Stimulated activated effector memory CD8-positive, alpha-beta T cell treated with anti-CD3 and anti-CD28 coated beads, Interleukin-12 subunit alpha, Interleukin-12 subunit beta, amount 100 ng/mL, for 72 hours (primary cell): ENCODE data around the gene CAMK2A.

Source experiments
- ATAC-seq: fragments of 150-1000 bp; cut with Tn5 transposase; 2 replicates; pipeline ENCODE4 v1.10.0; 2021
- DNase-seq, 2 donors: peaks; one replicate each; pipeline ENCODE4 v3.0.0; 2021 to 2022; ENCODE audit warnings: low spot score in 2 of 2
- H3K27ac Mint-ChIP-seq: one replicate; pipeline ENCODE4 v1.8.0; 2022; ENCODE audit warnings: mild to moderate bottlenecking, mixed read lengths
- H3K36me3 Mint-ChIP-seq: one replicate; pipeline ENCODE4 v1.8.0; 2022; ENCODE audit warnings: mild to moderate bottlenecking, mixed read lengths
- H3K4me1 Mint-ChIP-seq: one replicate; pipeline ENCODE4 v1.8.0; 2022; ENCODE audit warnings: mixed read lengths
- H3K4me3 Mint-ChIP-seq: one replicate; pipeline ENCODE4 v1.8.0; 2022; ENCODE audit warnings: mild to moderate bottlenecking, mixed read lengths
- H3K9me3 Mint-ChIP-seq: one replicate; pipeline ENCODE4 v1.8.0; 2022; ENCODE audit warnings: mixed read lengths

CAMK2A gene

DNA sequence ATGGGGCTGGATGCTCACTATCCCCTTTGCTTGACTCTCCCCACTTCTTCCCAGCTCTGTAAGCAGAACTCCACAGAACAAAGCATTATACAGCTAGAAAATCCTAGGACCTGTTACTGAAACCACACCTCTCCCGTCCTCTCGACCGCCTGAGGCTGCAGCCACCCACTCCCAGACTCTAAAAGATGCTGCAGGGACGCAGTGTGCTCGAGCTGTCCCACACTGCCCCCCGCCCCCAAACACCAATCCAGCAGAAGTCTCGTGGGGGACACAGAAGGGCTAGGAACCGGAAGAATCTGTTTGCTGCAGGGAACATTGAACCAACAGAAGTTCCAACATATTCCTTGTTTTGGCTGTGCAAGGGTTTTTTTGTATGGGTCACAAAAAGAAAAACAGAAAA, 7.6 kb downstream of the CAMK2A start:
- ATAC-seq, result no peak
- no peaks in the 10 kb centered on the region for H3K9me3 Mint-ChIP-seq
- H3K4me1 Mint-ChIP-seq, result no peaks in the 10 kb centered on the region
- H3K36me3 Mint-ChIP-seq, result no peaks in the 10 kb centered on the region
- no peak overlapping the region for H3K4me3 Mint-ChIP-seq
- H3K27ac Mint-ChIP-seq, result no peak overlapping the region
- DNase-seq, result no peak

DNA sequence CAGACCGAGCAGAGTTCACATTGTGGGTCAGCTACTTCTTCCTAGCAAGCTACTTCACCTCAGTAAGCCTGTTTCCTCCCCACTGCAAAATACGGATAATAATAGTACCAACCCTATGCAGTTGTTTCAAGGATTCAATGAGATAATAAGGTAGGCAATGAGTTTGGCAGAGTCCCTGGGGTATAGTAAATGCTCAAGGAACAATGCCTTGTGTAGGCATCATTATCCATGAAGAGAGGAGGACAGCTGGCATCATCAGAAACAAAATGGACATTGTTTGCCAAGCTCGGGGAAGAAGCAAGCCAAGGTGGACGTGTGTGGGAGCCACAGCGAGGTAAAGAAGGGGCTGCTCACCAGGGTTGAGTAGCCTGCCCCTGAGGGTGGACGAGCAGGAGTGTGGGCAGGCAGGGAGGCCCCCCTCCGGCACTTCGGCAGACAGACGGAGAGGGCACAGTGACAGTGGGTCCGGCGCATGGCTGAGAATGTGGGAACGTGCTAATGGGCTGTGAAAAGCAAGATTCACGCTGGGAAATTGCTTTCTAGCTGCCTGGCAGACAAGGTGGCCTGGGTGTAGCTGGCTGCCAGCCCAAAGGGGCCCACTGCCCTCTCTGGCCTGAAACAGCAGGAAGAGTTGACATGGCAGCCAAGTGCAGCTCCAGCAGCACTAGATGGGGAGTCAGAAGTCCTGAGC, 10.1 kb downstream of the CAMK2A start:
- Mint-ChIP-seq H3K4me3 (no peak overlapping the region), H3K36me3 (no peaks in the 10 kb centered on the region), H3K4me1 (no peaks in the 10 kb centered on the region), H3K9me3 (no peaks in the 10 kb centered on the region), H3K27ac (no peak overlapping the region)
- ATAC-seq, result no peak
- DNase-seq, result no peak

DNA sequence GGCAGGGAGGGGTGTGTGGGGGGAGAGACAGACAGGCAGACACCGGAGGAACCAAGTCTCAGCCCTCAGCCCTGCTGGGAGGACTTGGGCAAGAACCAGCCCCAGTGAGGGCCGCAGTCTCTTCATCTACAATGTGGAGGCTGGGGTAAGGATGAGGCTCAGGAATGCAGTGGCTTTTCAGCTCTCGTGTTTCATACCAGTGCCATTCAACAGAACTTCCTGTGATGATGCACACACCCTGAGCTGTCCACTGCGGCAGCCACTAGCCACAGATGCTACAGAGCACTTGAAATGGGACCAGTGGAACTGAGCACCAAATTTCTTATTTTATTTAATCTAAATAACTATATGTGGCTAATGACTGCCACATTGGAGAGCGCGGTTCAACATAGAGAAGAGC, 10.7 kb downstream of the CAMK2A start:
- H3K27ac Mint-ChIP-seq, result no peak overlapping the region
- DNase-seq, result no peak

DNA sequence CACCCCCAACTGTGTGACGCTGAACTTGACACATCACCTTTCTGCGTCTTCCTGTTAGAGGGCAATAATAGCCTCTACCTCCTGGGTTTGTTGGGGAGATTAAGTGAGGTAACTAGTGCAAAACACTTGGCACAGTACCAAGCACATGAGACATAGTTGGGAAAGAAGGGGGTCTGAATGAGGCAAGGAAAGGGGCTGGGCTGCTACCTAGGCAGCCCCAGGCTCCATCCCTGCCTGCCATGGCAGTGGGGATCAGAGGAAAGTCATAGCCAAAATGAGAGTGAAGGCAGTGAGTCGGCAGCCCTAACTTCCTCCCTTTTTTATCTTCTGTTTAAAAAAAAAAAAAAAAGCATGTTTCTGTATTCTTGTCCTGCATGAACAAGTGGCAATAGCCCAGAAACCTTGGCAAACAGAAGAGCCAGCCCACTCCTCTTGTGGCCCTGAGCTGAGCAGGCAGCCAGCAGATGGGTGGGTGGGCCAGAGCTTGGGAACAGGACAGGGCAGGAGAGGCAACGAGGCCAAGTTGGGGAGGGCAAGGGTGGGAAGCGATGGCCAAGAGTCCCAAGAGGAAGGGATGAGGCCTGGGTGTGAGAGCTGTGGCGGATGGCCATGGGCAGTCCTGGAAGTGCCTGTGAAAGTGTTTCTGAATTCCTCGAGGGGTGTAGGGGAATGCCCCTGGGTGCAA, 11.4 kb downstream of the CAMK2A start:
- no peak overlapping the region for H3K4me3 Mint-ChIP-seq
- no peak for ATAC-seq
- H3K4me1 Mint-ChIP-seq, result no peaks in the 10 kb centered on the region
- no peak for DNase-seq
- H3K27ac Mint-ChIP-seq, result no peak overlapping the region
- H3K36me3 Mint-ChIP-seq, result no peaks in the 10 kb centered on the region
- H3K9me3 Mint-ChIP-seq, result no peaks in the 10 kb centered on the region

More for the DNA sequence above, 10.7 kb downstream of the CAMK2A start:
- Mint-ChIP-seq H3K4me3 (no peak overlapping the region), H3K4me1 (no peaks in the 10 kb centered on the region), H3K9me3 (no peaks in the 10 kb centered on the region), H3K36me3 (no peaks in the 10 kb centered on the region)
- ATAC-seq, result no peak

DNA sequence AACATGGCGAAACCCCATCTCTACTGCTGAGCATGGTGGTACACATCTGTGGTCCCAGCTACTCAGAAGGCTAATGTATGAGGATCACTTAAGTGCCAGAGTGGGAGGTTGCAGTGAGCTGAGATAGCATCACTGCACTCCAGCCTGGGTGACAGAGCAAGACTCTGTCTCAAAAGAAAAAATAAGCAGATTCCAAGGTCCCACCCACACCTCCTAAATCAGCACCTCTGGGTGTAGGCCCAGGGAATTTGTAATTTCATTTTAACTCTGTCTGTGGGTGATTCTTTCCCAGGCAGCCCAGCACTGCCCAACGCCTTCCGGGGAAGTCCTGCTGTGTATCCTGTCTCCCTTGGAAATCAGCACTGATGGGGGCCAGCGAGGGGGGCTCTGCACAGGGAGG, 12.5 kb downstream of the CAMK2A start:
- Mint-ChIP-seq H3K36me3 (no peaks in the 10 kb centered on the region), H3K27ac (no peak overlapping the region), H3K4me3 (no peak overlapping the region), H3K9me3 (no peaks in the 10 kb centered on the region), H3K4me1 (no peaks in the 10 kb centered on the region)
- ATAC-seq (no peak), DNase-seq (no peak)

DNA sequence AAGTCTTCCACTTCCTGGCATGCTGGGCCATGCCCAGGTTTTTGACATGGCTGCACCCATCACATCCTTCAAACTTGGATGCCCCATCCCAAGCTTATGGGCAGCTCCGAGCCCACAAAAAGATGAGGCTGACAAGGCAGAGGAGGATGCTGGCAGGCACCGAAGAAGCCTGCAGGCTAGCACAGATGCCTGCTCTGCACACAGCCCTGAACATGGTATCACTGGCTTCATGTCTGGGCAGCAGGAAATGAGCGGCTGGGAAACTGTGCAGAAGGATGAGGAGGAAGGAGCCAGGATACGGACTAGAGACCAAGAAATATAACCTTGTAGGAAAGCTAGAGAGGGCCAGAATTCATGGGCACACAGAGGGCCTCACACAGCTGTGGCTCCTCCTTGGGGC, 14.8 kb downstream of the CAMK2A start:
- Mint-ChIP-seq H3K9me3 (no peaks in the 10 kb centered on the region), H3K27ac (no peak overlapping the region), H3K36me3 (no peaks in the 10 kb centered on the region), H3K4me3 (no peak overlapping the region), H3K4me1 (no peaks in the 10 kb centered on the region)
- ATAC-seq (no peak), DNase-seq (no peak)

DNA sequence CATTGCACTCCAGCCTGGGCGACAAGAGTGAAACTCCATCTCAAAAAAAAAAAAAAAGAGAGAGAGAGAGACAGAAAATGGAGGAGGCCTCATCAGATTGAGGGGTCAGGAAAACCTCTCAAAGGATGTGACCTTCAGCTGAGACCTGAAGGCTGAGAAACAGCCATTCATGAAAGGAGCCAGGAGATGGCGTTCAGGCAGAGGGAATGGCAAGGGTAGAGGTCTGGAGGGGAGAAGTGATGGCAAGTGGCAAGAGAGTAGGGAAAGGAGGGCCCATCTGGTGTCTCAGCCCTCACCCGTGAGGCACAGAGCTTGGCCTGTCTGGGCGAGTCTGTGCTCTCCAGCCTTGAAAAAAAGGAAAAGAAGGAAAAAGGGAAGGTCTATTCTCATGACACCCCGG, 17.0 kb downstream of the CAMK2A start:
- no peak overlapping the region for H3K4me3 Mint-ChIP-seq
- H3K27ac Mint-ChIP-seq, result no peak overlapping the region
- no peaks in the 10 kb centered on the region for H3K9me3 Mint-ChIP-seq
- DNase-seq, result no peak
- ATAC-seq, result no peak
- H3K4me1 Mint-ChIP-seq, result no peaks in the 10 kb centered on the region
- no peaks in the 10 kb centered on the region for H3K36me3 Mint-ChIP-seq

DNA sequence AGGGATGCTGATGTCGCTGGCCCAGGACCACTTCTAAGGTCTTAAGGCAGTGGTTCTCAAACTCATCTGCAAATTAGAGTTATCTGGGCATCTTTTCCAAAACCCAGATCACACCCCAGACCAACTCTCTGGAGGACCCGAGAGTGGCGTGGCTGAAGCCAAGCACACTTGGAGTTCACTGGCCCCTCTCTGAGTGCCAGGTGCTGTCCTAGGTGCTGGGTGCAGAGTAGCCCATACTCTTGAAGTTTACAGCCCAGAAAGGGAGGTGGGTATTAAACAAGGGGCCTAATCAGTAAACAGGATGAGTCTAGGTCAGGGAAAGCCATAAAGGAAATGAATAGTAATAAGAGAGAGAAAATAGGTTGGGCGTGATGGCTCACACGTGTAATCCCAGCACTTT, 17.6 kb downstream of the CAMK2A start:
- Mint-ChIP-seq H3K36me3 (no peaks in the 10 kb centered on the region), H3K4me3 (no peak overlapping the region), H3K9me3 (no peaks in the 10 kb centered on the region), H3K27ac (no peak overlapping the region), H3K4me1 (no peaks in the 10 kb centered on the region)
- no peak for ATAC-seq
- DNase-seq, result no peak

DNA sequence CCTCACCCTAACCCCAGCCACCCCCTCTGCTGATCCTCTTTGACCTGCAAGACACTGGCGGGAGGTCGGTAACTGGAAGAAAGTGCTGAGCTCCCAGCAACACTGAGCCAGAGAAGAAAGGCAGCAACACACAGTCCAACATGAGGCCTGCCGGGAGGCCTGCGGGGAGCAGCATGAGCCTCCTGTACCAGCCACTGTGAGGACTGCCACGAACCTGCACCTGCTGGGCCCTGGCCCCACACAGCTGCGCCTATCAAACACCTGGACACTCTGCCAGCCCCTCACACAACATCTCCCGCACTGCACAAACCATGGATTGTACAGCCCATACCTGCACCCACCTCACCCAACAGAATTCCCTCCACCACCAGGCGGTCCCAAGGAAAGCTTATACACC, 18.3 kb downstream of the CAMK2A start:
- Mint-ChIP-seq H3K36me3 (no peaks in the 10 kb centered on the region), H3K4me3 (no peak overlapping the region), H3K4me1 (no peaks in the 10 kb centered on the region), H3K27ac (peak overlapping the region; percentile 64), H3K9me3 (no peaks in the 10 kb centered on the region)
- DNase-seq, result no peak
- ATAC-seq, result no peak

DNA sequence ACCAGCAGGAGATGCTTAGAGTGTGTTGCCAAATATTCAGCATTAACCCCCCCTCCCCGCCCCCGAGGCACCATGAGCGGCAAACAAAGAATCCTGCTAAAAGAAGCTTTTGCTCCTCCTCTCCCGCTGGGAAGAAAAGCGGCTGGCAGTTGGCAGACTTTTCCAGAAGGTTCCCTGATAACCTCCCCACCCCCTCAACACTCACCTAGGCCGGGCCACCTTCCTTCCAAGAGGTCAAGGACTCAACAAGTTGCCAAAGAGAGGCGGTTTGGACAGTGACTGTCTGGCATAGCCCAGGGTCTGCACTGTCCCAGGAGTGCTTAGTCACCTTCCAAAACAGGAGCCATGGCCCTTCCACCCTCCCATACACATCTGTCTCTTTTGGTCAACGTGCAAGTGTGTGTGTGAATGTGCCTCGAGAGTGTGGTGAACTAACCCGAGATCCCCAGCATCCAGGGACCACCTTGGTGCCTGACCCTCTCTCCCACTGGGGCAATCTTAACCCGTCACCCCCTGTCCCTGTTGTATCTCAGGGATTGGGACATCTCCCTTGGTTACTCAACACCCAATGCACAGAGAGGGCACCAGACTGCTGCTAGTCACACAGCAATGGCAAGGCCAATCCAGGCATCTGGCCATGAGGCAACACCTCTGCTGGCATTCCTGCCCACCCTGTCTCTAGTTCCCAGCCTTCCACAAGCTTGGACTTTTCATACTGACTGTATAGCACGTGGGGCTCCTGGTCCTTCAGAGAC, 18.9 kb downstream of the CAMK2A start:
- no peak for DNase-seq
- no peaks in the 10 kb centered on the region for H3K9me3 Mint-ChIP-seq
- H3K4me3 Mint-ChIP-seq, result no peak overlapping the region
- ATAC-seq, result no peak
- H3K27ac Mint-ChIP-seq, result peak overlapping the region; percentile 64
- no peaks in the 10 kb centered on the region for H3K4me1 Mint-ChIP-seq
- H3K36me3 Mint-ChIP-seq, result no peaks in the 10 kb centered on the region

DNA sequence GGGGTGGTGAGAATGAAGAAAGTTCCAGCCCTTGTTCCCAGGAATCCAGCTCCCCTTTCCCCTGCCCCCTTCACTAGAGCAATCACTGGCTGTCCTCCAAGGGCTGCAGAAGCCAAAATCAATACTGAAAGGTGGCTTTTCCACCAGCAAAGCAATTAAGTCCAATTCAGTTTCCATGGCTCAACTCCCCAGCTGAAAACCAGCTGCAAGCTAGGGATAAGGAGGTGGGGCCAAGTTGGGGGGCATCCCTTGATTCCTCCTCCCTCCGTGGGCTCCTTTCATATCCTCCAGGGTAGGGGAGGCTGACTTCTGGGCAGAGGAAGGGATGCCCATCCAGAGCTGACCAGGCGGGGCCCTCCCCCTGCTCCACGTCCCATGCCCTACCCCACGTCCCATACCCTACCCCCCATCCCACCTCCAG, 22.7 kb downstream of the CAMK2A start:
- H3K9me3 Mint-ChIP-seq, result no peaks in the 10 kb centered on the region
- H3K36me3 Mint-ChIP-seq, result no peaks in the 10 kb centered on the region
- no peak for DNase-seq
- no peak overlapping the region for H3K27ac Mint-ChIP-seq
- no peak overlapping the region for H3K4me3 Mint-ChIP-seq
- H3K4me1 Mint-ChIP-seq, result no peaks in the 10 kb centered on the region
- ATAC-seq, result no peak

DNA sequence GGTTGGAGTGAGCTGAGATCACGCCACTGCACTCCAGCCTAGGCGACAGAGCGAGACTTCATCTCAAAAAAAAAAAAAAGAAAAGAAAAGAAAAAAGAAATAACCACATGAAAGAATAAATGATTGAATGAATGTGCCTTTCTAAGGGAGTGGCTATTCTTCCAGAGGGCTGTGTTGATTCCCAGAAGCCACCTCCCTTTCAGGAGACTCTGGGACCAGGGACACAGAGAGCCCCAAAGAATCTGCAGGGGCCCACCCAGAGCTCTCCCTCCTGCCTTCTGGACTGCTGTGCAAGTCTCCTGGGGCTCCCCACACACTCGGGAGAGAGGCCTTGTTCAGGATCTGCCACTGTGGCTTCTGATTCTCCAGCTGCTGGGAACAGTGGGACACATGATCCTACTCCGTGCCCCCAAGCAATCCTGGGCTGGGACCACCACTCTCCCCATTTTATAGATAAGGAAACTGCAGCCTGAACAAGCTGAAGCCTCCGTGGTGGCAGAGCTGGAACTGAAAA, 23.6 kb downstream of the CAMK2A start:
- H3K4me3 Mint-ChIP-seq, result no peak overlapping the region
- ATAC-seq (no peak), DNase-seq (no peak)
- H3K36me3 Mint-ChIP-seq, result no peaks in the 10 kb centered on the region
- no peaks in the 10 kb centered on the region for H3K9me3 Mint-ChIP-seq
- H3K27ac Mint-ChIP-seq, result no peak overlapping the region
- no peaks in the 10 kb centered on the region for H3K4me1 Mint-ChIP-seq

DNA sequence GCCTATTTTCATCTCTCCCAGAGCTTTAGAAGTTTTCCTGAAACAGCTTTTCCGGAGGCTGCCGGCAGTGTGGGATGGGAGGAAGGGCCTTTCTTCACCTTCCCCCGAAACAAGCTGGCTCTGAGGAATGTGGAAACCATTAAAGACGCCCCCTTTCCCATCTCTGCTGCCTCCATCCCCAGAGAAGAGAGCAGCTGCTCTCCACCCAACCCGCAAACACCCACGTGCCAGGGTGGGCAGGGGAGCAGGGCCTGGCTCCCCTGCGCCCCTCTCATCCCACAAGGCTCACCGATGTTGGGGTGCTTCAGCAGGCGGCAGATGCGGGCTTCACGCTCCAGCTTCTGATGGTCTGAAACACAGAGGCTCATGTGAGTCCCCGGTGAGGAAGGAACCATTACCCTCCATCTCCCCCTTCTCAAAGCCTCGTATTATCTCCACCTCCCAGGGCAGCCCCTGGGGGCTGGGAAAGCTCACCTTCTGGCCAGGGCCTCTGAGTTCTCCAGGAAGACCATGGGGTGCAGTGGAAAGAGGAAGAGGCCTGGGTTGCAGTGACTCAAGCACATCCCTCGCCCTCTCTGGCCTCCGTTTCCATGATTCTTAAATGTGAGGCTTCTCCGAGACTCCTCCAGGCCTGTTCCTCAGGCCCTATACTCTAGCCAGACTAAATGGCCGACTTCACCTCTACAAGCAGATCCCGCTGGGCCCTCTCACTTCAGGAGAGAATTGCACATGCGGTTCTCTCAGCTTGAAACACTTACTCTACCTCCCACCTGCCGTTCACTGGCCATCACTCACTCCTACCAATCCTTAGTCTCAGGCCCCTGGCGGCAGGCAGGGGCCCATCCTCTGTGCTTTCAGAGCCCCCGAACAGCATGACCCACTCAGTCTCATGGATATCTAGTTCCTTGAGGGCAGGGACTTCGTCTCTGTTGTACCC, 24.6 kb downstream of the CAMK2A start:
- no peaks in the 10 kb centered on the region for H3K36me3 Mint-ChIP-seq
- no peaks in the 10 kb centered on the region for H3K4me1 Mint-ChIP-seq
- H3K9me3 Mint-ChIP-seq, result no peaks in the 10 kb centered on the region
- ATAC-seq (no peak), DNase-seq (no peak)
- H3K4me3 Mint-ChIP-seq, result no peak overlapping the region
- H3K27ac Mint-ChIP-seq, result no peak overlapping the region

DNA sequence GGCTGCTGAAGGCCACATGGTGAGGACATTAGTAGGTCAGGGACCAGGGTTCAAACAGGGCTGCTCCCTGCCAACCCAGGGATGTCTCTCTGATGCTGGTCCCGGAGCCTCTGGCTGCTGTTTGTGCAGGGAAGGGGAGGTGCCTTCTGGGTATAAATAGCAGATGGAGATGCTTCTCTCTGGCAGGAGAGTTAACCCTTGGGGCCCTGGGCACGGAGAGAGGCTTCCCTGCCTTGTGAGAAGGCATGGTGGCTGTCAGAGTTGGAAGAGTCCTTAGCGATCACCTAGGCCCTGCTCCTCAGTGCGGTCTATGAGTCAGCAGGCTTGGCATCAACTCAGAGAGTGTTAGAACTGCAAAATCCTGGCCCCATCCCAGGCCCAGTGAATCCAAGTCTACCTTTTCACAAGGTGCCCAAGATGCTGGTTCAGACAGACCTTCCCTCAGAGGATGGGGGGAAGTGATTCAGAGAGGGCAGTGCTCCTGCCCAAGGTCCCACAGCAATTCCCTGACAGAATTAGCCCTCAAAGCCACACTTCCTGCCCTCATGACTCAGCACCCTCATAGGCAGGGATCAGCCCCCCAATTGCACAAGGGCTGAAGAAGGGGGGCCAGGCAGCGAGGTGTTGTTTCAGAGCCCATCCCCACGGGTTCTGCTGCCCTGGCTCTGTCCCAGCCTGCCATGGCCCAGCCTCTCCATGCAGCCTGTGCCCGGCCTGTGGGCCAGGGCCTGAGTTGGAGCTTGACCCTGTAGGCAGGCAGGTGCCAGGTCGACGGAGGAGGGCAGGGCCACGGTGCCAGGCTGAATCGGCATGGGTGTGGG, 25.6 kb downstream of the CAMK2A start:
- no peaks in the 10 kb centered on the region for H3K9me3 Mint-ChIP-seq
- H3K27ac Mint-ChIP-seq, result no peak overlapping the region
- DNase-seq (no peak), ATAC-seq (peak; percentile 20)
- H3K36me3 Mint-ChIP-seq, result no peaks in the 10 kb centered on the region
- H3K4me1 Mint-ChIP-seq, result no peaks in the 10 kb centered on the region
- no peak overlapping the region for H3K4me3 Mint-ChIP-seq
